HG03521 (cell line): ENCODE measurements around the gene GMDS.

ENCODE experiments used
- ATAC-seq: cut with Tn5 transposase; IDR thresholded peaks from one replicate; pipeline ENCODE4 v1.9.1; 2021; ENCODE audit warnings: mild to moderate bottlenecking, moderate library complexity; ENCODE audit not compliant: unreplicated experiment

The GMDS gene

DNA sequence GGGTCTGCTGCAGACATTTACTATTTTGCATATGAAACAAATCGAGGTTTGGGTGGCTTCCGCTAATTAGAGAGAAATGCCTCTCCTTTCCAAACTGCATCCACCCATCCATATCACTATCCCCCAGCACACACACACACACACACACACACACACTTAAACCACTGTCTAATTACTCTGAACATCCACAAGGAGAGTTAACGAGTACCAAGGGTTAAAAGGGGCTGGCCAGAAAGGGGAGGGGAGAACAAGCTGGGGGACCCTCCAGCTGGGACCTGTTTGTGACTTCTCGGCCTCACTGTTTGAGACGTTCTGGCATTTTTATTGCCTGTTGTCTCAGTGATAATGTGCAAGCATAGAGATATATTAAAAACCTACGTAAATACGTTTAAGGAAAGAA is 374.5 kb downstream of the GMDS start:
- no peak for ATAC-seq

DNA sequence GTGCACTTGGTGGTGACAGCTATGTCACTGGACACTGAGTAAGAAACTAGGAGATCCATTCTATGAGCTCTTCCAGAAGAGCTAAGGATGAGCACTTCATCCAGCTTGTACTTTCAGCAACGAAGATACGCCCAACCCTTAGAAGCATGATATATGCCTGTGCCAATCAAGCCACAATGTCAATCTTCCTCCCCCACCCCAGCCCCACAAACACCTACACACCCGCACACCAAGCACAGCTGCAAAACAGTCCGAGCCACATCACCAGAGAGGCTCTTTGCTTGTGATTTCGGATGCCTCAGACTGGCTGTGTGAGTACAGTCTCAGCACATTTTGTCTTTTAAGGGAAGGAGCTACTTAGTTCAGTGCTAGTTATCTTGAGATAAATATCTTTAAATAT is 375.2 kb downstream of the GMDS start:
- ATAC-seq = no peak

DNA sequence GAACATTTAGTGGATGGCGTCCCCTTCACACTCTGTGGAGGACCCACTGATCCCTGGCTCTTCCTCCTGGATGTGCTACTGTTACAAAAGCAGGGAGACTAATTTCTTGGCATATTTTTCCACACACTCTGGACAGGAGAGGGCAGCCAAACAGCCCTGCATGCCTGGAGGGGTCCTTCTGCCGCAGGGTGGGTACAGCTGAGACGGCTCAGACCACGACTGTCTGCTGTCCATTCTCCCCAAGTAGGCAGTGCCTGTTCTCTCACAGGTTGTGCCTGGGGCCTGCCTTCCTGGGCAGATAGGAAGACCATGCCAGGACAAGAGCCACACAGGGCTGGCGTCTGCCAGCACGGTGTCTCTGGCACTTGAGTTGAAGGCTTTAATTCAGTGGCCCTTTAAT is 375.6 kb downstream of the GMDS start:
- no peak for ATAC-seq

GRCh38 chr6:1869308-1869707 is 376.1 kb downstream of the GMDS start:
- ATAC-seq = no peak

GRCh38 chr6:1868561-1869261 is 376.7 kb downstream of the GMDS start:
- ATAC-seq = peak; percentile 79

DNA sequence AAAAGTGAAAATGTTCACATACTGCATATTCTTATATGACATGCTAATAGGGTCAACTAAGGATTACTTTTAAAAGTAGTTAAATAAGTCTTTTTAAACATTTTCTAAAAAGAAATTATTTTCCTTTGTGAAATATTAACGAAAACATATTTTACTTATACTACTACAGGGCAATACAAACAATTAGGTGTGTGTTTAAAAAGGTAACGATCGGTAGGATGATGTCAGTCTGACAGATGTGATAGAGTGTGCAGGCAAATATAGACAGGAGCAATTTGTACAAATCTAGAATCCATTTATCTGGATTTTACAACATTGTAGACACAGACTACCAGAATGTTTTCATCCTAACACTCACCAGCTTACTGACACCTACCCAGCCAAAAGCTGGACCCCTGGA is 378.2 kb downstream of the GMDS start:
- ATAC-seq = no peak

GRCh38 chr6:1865585-1865984 is 379.8 kb downstream of the GMDS start:
- no peak for ATAC-seq

DNA sequence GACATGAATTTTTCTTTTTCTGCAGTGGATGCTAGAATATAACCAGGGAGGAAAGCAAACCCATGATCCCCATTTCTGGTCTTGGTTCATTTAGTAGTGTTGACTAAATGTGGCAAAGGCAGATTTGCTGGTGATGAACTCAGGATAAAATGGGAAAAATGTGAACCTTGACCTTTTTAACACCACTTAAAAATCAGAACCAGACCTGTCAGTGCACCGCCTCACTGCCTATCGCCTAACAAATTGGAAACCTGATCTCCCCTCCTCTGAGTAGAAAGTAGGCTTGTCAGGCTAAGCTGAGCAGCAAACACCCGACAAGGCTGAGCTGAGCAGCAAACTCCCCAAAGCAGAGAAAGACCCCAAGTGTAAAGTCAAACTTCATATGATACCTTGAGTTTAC is 380.9 kb downstream of the GMDS start:
- no peak for ATAC-seq

DNA sequence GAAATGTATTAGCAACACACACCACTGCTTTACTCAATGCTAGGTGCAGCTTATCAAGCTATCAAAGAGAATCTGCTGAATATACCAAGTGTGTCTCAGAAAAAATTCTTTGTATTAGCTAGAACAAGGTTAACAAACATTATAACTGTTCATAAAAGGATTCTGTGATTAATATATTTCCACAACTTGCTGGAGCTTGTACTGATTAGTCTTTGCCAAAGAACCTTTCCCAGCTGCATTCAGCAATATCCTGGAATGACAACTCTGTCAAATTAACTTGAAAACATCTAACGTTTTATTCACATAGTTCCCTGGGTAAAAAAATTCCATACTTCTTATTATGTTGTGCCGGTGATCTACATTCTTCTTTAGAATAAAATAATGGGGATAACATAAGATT is 383.0 kb downstream of the GMDS start:
- no peak for ATAC-seq

DNA sequence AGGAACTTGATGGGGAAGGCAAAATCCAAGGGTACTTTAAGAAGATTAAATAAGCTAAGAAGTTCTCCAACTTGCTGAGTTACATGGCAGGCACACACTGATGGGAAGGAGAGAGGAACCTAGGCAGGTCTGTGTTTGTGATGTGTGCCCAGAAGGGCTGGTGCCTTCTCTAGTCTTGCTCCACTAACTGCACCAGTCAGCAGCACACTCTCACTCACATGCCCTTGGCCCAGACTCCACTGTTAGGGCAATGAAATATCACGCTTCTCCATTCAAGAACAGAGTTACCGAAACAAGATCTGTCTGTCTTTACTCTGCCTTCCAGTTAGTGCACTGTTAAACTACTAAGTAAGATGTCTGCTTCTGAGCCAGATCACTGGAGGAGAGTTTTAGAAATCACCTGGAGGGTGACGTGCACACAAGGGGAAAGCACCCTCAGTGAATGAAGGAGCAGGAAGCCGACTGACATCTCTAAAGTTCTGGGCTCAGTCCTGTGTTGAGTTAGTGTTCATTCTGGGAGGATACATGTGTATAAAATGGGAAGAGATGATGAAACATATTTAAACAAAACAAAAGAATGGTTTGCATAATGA is 384.6 kb downstream of the GMDS start:
- ATAC-seq = no peak

DNA sequence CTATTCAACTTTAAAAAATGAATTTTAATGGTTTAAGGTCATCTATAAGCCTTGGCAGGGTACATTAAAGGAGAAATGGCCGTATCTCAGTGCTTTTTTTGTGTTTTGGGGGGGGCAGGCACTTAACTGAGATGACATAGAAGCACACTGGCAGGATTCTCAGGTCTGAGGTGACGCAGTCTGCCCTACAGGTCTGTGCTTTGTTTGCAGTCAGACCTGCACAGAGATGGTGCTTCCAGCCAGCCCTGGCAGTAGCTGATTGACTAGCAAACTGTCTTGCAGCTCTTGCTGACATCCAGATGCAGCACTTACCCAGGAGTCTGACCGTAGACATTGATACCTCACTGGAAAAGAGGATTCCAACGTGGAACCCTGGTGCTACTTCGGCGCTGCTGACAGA is 386.5 kb downstream of the GMDS start:
- ATAC-seq = no peak

DNA sequence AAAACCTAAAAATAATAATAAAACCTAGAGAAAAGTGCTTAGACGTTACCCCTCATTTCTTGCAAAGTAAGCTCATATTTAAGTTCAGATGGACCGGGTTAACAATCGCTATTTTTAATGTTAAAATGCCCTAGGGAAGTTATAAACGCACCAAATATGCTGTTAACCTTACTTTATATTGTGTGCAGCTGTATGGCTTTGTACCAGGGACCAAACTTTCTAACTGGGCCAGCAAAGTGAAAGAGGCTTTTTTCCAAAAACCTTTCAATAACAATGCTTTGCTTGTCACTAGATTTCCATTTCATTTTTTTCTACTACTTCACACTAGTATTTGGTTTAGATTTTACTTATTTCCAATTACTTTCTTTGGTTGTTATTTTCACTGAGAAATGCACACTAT is 387.2 kb downstream of the GMDS start:
- ATAC-seq = no peak

GRCh38 chr6:1856381-1856780 is 389.0 kb downstream of the GMDS start:
- ATAC-seq = peak; percentile 73

- ATAC-seq = no peak
Observed at GRCh38 chr6:1855890-1856289, 389.5 kb downstream of the GMDS start.

DNA sequence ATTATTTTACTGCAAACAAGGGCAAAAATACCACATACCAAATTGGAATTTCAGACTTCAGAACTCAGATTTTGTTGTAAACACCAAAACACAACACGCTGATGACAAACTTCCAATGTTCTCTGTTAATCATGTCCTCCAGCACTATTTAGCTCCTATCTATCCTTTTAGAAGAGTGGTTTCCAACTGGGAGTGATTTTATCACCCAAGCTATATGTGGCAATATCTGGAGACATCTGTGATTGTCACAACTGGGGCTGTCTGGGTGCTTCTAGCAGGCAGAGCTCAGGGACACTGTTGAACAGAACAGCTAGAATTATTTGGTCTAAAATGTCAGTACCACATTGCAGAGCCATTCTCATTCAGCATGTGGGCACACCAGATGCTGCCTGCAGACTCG is 391.1 kb downstream of the GMDS start:
- ATAC-seq = no peak

- ATAC-seq = no peak
Observed at GRCh38 chr6:1853761-1854160, 391.6 kb downstream of the GMDS start.

DNA sequence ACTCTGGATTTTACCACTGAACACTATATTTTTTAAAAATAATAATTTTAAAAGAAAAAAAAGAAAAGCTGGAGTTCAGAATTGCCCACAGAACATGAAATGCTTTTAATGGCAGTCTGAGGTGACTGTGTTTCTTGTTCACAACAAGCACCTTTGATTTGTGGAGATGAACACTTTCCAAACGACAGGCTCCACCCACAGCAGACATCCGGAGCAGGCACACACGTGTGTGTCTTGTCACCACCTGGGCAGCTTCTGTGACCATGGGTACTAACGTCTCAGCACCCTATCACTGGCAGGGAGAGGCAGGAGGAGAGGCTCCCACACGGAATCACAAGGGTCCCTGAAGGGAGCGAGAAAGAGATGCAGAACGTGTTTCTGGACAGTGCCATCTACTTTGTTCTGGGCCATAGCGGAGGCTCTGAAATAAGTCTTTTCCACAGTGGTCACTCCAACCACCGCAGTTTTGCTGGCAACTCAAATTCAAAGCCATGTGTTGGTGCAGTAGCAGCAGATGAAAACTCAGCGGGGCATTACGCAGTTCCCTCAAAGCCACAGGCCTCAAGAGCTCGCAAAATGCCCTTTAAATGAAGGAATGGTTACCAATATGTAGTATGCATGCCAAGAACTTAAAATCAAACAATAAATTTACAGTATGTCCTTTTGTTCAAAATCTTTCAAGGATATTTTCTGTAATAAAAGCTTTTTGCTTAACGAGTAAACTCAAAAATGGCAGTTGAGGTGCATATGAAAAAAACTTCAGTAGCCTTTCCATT is 393.5 kb downstream of the GMDS start:
- ATAC-seq = no peak

DNA sequence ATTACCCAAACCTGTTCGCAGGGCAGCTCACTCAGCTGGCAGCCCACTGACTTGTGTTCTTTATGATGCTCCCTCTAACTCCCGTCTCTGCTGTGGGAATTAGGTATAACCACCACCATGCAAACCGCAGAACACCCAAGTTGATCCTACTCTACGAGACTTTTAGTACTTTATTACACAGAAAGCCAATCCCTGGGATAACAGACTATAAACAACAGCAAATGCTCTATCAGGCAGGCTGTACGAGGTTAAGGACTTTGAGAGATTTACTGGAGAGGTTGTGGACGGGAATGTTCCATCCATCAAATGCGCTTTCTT is 394.6 kb downstream of the GMDS start:
- ATAC-seq = no peak

DNA sequence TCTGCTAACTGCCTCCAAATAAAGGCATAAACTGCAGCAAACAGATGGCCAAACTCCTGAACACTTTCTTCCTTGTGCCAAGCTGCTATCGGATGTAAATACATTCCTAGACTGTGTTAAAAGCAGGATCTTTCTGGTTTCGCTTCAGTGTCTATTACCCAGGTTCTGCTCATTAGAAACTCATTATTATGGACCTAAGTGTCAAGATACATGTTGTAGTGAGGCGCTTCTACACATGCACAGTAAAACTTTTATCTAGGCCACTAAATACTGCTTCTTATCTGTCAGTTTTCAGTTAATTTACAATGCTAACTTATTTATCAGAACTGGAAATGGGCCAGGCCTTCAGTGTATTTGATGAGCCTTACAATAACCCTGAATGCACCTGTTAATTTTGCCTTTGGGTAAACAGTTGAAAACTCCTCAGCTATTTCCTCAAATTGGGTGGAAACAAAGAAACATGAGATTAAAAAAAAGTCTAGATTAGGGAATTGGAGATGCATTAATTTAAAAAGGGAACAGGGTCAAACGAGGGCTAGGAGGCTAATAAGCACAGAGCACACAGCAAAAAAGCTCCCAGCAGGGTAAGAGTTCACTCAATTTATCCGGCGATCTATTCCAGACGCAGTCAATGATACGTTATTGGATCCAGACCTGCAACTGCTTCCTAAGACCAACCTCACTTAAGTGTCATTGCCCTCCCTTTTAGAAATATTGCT is 395.1 kb downstream of the GMDS start:
- no peak for ATAC-seq

DNA sequence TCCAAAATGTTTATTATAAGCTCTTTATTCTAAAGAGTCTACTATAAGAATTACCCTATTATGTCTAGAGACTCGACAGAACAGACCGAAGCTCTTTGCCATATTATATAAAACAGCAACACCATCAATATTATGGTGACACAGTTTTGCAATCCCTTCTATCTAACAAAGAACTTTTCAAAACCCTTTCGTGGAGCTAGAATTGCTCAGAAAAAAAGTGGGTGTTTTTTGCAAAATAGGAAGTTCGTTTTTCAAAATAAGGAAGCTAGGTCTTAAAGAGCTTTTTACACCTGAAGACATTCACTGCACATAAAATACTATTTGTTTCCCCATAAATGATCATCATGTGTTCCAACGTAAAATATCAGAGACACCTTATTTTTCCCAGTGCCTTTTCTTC is 395.7 kb downstream of the GMDS start:
- ATAC-seq = no peak

- no peak for ATAC-seq
Observed at GRCh38 chr6:1848752-1849151, 396.7 kb downstream of the GMDS start.

DNA sequence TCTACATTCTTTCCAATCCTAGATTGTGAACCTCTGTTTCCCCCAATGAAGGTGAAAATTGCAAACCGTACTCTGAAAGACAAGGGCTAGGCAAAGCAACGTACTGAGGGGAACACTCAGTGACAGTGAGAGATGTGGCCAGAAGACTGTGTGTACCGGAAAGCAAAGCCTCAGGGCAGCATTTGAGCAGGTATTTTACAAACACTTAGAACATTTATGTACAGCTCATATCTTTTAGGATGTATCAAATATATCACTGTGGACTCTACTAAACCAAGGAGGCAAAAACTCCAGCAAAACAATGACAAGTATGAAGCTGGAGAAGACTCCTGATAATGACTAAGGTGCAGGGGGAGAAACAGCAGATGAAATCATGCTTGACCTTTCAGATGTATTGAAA is 398.8 kb downstream of the GMDS start:
- no peak for ATAC-seq
